H1 (cell line): Measurements from ENCODE around the gene FAM210A. TPM values are rescaled to one million over a fixed set of nuclear protein-coding genes. Genes with fewer than 3 reads are reported as not detected.

Source experiments
- CTCF ChIA-PET: fragments of 300-600 bp; sonication (Branson Sonifier 250); formaldehyde crosslinking; loops from one replicate; lab custom pipeline; 2021; ENCODE audit not compliant: partially characterized antibody; lab: Charles Lee
- POLR2A ChIA-PET: fragments of 300-600 bp; sonication (Branson Sonifier 250); formaldehyde crosslinking; loops from one replicate; lab custom pipeline; 2021; ENCODE audit warnings: inconsistent platforms; ENCODE audit not compliant: partially characterized antibody; lab: Charles Lee
- DNase-seq, 2 experiments: peaks; one replicate each; pipeline versions ENCODE4 v3.0.0 to v3.0.0-alpha.2; 2010 to 2022; ENCODE audit warnings: low spot score in 2 of 2, low read depth in 1 of 2, mixed read lengths in 1 of 2
- FAIRE-seq: peaks from 2 replicates; lab custom pipeline; 2011; peaks lifted over from hg19 to GRCh38; lab: Jason Lieb, UNC
- H2AFZ ChIP-seq: 2 replicates; pipeline ENCODE4 v1.8.1; 2012; ENCODE audit warnings: low read length, inconsistent platforms
- H2AK5ac ChIP-seq: 2 replicates; pipeline ENCODE4 v1.6.1; 2013; ENCODE audit warnings: low read depth, low read length
- H2BK120ac ChIP-seq: replicated peaks from 2 replicates; pipeline ENCODE3; 2013; ENCODE audit warnings: low read depth, low read length, inconsistent platforms
- H2BK12ac ChIP-seq: 2 replicates; pipeline ENCODE4 v1.6.1; 2013; ENCODE audit warnings: low read depth, low read length
- H2BK15ac ChIP-seq: 2 replicates; pipeline ENCODE4 v1.6.1; 2013; ENCODE audit warnings: low read length
- H2BK20ac ChIP-seq: 2 replicates; pipeline ENCODE4 v1.6.1; 2013; ENCODE audit warnings: low read length
- H2BK5ac ChIP-seq: 2 replicates; pipeline ENCODE4 v1.6.1; 2013; ENCODE audit warnings: low read depth, low read length
- H3K14ac ChIP-seq: 2 replicates; pipeline ENCODE4 v1.6.1; 2013; ENCODE audit warnings: inconsistent platforms; ENCODE audit not compliant: insufficient read length
- H3K18ac ChIP-seq: 2 replicates; pipeline ENCODE4 v1.6.1; 2013; ENCODE audit warnings: low read length; ENCODE audit errors: extremely low read depth
- H3K23ac ChIP-seq: 2 replicates; pipeline ENCODE4 v1.6.1; 2013; ENCODE audit warnings: inconsistent platforms; ENCODE audit not compliant: insufficient read length
- H3K23me2 ChIP-seq: 2 replicates; pipeline ENCODE4 v1.6.1; 2013; ENCODE audit warnings: low read depth, low read length
- H3K27ac ChIP-seq: 2 replicates; pipeline ENCODE4 v1.6.1; 2011; ENCODE audit warnings: low read depth, low read length, inconsistent platforms
- H3K27me3 ChIP-seq, 4 experiments: replicated peaks in 1 of 4; 1 replicate in 1 of 4; 2 replicates in 3 of 4; pipeline versions ENCODE4 v1.6.1 to v1.8.1; 2011 to 2013; ENCODE audit warnings: low read length in 3 of 4, mild to moderate bottlenecking in 3 of 4, inconsistent platforms in 2 of 4, mixed read lengths in 2 of 4, moderate library complexity in 1 of 4; ENCODE audit not compliant: control insufficient read depth in 3 of 4, insufficient read depth in 3 of 4; ENCODE audit errors: extremely low read depth in 1 of 4
- H3K36me3 ChIP-seq, 4 experiments: 2 replicates each; pipeline versions ENCODE4 v1.6.1 to v1.8.1; 2011 to 2013; ENCODE audit warnings: mild to moderate bottlenecking in 4 of 4, low read length in 3 of 4, moderate library complexity in 2 of 4, control low read depth in 1 of 4, inconsistent platforms in 1 of 4; ENCODE audit not compliant: insufficient read depth in 4 of 4, control insufficient read depth in 2 of 4
- H3K4ac ChIP-seq: replicated peaks from 2 replicates; pipeline ENCODE3; 2013; ENCODE audit warnings: low read length, low read depth, mixed read lengths, inconsistent platforms; ENCODE audit not compliant: insufficient read length
- H3K4me1 ChIP-seq, 4 experiments: replicated peaks in 1 of 4; 1 replicate in 1 of 4; 2 replicates in 3 of 4; pipeline versions ENCODE4 v1.6.1 to v1.8.1; 2011 to 2013; ENCODE audit warnings: low read length in 3 of 4, inconsistent platforms in 2 of 4, mixed read lengths in 1 of 4; ENCODE audit not compliant: insufficient read depth in 4 of 4, control insufficient read depth in 3 of 4
- H3K4me2 ChIP-seq, 2 experiments: 2 replicates each; pipeline versions ENCODE4 v1.6.1 to v1.8.1; 2011 to 2013; ENCODE audit warnings: low read depth in 2 of 2, low read length in 2 of 2, control low read depth in 1 of 2, inconsistent platforms in 1 of 2, mild to moderate bottlenecking in 1 of 2; ENCODE audit not compliant: insufficient read depth in 1 of 2
- H3K4me3 ChIP-seq, 4 experiments: fragments of 200-600, 300-600 bp in 1 of 4; sonication (generic), shearing (Covaris generic), sonication (Bioruptor Twin) in 1 of 4; 2 replicates each; pipeline versions ENCODE4 v1.5.1 to v1.8.1; 2011 to 2016; ENCODE audit warnings: low read length in 4 of 4, low read depth in 3 of 4, control low read depth in 2 of 4, inconsistent platforms in 2 of 4, mild to moderate bottlenecking in 2 of 4, mixed read lengths in 1 of 4, moderate library complexity in 1 of 4; ENCODE audit not compliant: insufficient read depth in 2 of 4; ENCODE audit errors: extremely low read depth in 1 of 4
- H3K56ac ChIP-seq: replicated peaks from 2 replicates; pipeline ENCODE3; 2013; ENCODE audit warnings: low read depth, mild to moderate bottlenecking, mixed read lengths, low read length, inconsistent platforms; ENCODE audit not compliant: insufficient read length
- H3K79me1 ChIP-seq: 2 replicates; pipeline ENCODE4 v1.6.1; 2013; ENCODE audit warnings: low read depth, low read length, control low read depth
- H3K79me2 ChIP-seq, 2 experiments: 2 replicates each; pipeline versions ENCODE4 v1.6.1 to v1.8.1; 2012 to 2013; ENCODE audit warnings: low read length in 2 of 2, mild to moderate bottlenecking in 2 of 2, inconsistent platforms in 1 of 2; ENCODE audit not compliant: insufficient read depth in 2 of 2, control insufficient read depth in 1 of 2
- H3K9ac ChIP-seq, 4 experiments: replicated peaks in 1 of 4; 1 replicate in 1 of 4; 2 replicates in 3 of 4; pipeline versions ENCODE4 v1.6.1 to v1.8.1; 2011 to 2013; ENCODE audit warnings: low read depth in 3 of 4, low read length in 3 of 4, control low read depth in 2 of 4, mild to moderate bottlenecking in 2 of 4, moderate library complexity in 2 of 4, inconsistent platforms in 1 of 4; ENCODE audit errors: extremely low read depth in 1 of 4
- H3K9me3 ChIP-seq, 2 experiments: 2 replicates each; pipeline versions ENCODE4 v1.6.1 to v1.8.1; 2012 to 2013; ENCODE audit warnings: mild to moderate bottlenecking in 2 of 2, moderate library complexity in 2 of 2, control low read depth in 1 of 2, inconsistent platforms in 1 of 2, low read depth in 1 of 2, low read length in 1 of 2, mixed read lengths in 1 of 2; ENCODE audit not compliant: insufficient read depth in 2 of 2
- H4K20me1 ChIP-seq, 2 experiments: replicated peaks in 1 of 2; 2 replicates each; pipeline versions ENCODE3 to v1.8.1; 2011 to 2013; ENCODE audit warnings: inconsistent platforms in 2 of 2, low read length in 2 of 2, mild to moderate bottlenecking in 1 of 2; ENCODE audit not compliant: insufficient read depth in 2 of 2, control insufficient read depth in 1 of 2
- H4K5ac ChIP-seq: 2 replicates; pipeline ENCODE4 v1.6.1; 2013; ENCODE audit warnings: low read length, low read depth, mixed read lengths, inconsistent platforms; ENCODE audit not compliant: insufficient read length
- H4K8ac ChIP-seq: 2 replicates; pipeline ENCODE4 v1.8.0; 2013; ENCODE audit warnings: mild to moderate bottlenecking, moderate library complexity, low read length, inconsistent platforms; ENCODE audit not compliant: insufficient read depth; ENCODE audit errors: extremely low read depth
- H4K91ac ChIP-seq: replicated peaks from 2 replicates; pipeline ENCODE3; 2013; ENCODE audit warnings: low read length, mixed read lengths, inconsistent platforms; ENCODE audit not compliant: insufficient read length
- CBX8 ChIP-seq: fragments of 300-800, 300-1000 bp; sonication (generic); IDR thresholded peaks from 2 replicates; pipeline ENCODE4 v1.7.1; 2016; ENCODE audit warnings: low read depth, low read length, borderline replicate concordance
- CTCF ChIP-seq, 3 experiments: IDR thresholded peaks; 1 replicate in 2 of 3; 2 replicates in 1 of 3; pipeline versions ENCODE4 v1.5.1 to v1.6.1; 2011; ENCODE audit warnings: low read length in 3 of 3, mild to moderate bottlenecking in 3 of 3, inconsistent platforms in 2 of 3, low read depth in 1 of 3, moderate library complexity in 1 of 3; ENCODE audit not compliant: insufficient read depth in 1 of 3; ENCODE audit errors: control extremely low read depth in 1 of 3
- WGBS, 2 experiments: shearing (Covaris generic) in 1 of 2; methylation state at CpG; one replicate each; pipeline versions ENCODE4 v1.1.6 to v1.1.7; 2013 to 2015; ENCODE audit warnings: low lambda C conversion rate in 2 of 2, mixed read lengths in 2 of 2, inconsistent platforms in 1 of 2, low coverage in 1 of 2, missing lambda C conversion rate in 1 of 2; ENCODE audit not compliant: insufficient replicate concordance in 2 of 2, insufficient coverage in 1 of 2, insufficient read length in 1 of 2; ENCODE audit errors: extremely low coverage in 1 of 2, missing lambda C conversion rate in 1 of 2; 5-methylcytosine and 5-hydroxymethylcytosine counted together
- polyA plus RNA-seq, 7 experiments: library from polyadenylated mRNA; depleted of rRNA in 3 of 7; stranded (reverse) in 5 of 7; unstranded in 2 of 7; fragments of >200 nt in 5 of 7; fragments of 200-250 nt in 2 of 7; gene quantifications; 1 replicate in 5 of 7; 2 replicates in 1 of 7; 4 replicates in 1 of 7; pipeline versions ENCODE4 v1.2.1 to v1.2.3, GENCODE V29; 2011 to 2013; ENCODE audit warnings: missing spikeins in 2 of 7, mixed read lengths in 2 of 7
- total RNA-seq: library from RNA; stranded (reverse); fragmentation: NEBNext Ultra II Directional; extraction: Animal tissue kit (Norgen Biotek cat#: 25700); gene quantifications from 2 replicates; pipeline ENCODE4 v1.2.1, GENCODE V29; 2021

Gene FAM210A
- total and polyA plus RNA-seq, 2 of the 8 experiments (the other 6 are each of a cell fraction or from before 2014, with no cell fraction given): 8.2 to 25.4 TPM

DNA sequence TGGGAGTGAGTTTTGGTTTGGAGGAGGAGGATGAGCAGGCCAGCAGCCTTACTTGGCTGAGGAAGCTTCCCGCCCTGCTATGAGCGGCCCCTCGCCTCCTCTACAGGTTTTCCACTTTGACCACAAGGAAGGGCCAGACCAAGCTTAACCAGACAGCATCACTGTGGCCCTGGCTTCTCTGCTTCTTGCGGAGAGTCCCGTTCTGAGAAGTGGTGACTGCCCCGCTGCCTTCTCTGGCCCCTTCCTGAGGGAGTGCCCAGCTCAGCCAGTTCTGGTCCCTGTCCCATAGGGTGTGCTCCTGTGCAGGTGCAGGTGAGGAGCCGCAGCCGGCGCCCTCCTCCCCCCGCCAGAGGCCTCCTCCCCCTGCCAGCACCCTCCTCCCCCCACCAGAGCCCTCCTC, 101.0 kb downstream of the FAM210A start:
- no peak overlapping the region for H3K4ac ChIP-seq
- ChIA-PET POLR2A (no interaction called here), CTCF (interaction anchor here (1.9 kb wide), 1 partner anchor 68 kb away, joined by 10 read pairs; no protein-coding TSS in a partner anchor)
- H2BK12ac ChIP-seq: no peak overlapping the region
- no peak overlapping the region for H3K4me3 ChIP-seq
- H4K8ac ChIP-seq: no peak overlapping the region
- no peaks in the 10 kb centered on the region for H3K36me3 ChIP-seq
- H3K23me2 ChIP-seq: no peaks in the 10 kb centered on the region
- H3K18ac ChIP-seq: no peak overlapping the region
- H2AK5ac ChIP-seq: no peak overlapping the region
- no peak overlapping the region for H3K14ac ChIP-seq
- 89% methylated on average over 6 of the region's 10 CpGs; no CpG with 5 or more reads in 1 of the 2 experiments for WGBS, 2 experiments
- no peaks in the 10 kb centered on the region for H3K79me2 ChIP-seq
- no peak overlapping the region for H4K91ac ChIP-seq
- H2BK120ac ChIP-seq: no peak overlapping the region
- no peaks in the 10 kb centered on the region for H3K9me3 ChIP-seq
- no peak overlapping the region for H3K4me2 ChIP-seq
- no peak overlapping the region for H2AFZ ChIP-seq
- no peak for DNase-seq
- H4K20me1 ChIP-seq: no peaks in the 10 kb centered on the region
- H3K4me1 ChIP-seq: peaks cover 0 to 5% (median 4%) of the 10 kb centered on the region in 4 experiments; a peak in 4 of 7 replicates
- no peak for FAIRE-seq
- no peak overlapping the region for H3K56ac ChIP-seq
- no peaks in the 10 kb centered on the region; the same call in 1 of the 2 replicates for H3K79me1 ChIP-seq
- no peak overlapping the region for H4K5ac ChIP-seq
- no peaks in the 10 kb centered on the region for H3K27me3 ChIP-seq
- TF ChIP-seq CBX8: no peak
- TF ChIP-seq CTCF (IDR thresholded peaks at IDR 0.05; ENCODE audit: control extremely low read depth in 1 of 3, insufficient read depth in 1 of 3, low read depth in 1 of 3, low read length in 3 of 3): peak in 1 of 3 experiments; percentile 9; a peak in 1 of 4 replicates
- TF ChIP-seq, all 59 proteins: peak for 1
- no peak overlapping the region for H2BK15ac ChIP-seq
- no peak overlapping the region for H3K23ac ChIP-seq
- H2BK20ac ChIP-seq: no peak overlapping the region
- H2BK5ac ChIP-seq: no peak overlapping the region
- no peak overlapping the region for H3K9ac ChIP-seq
- H3K27ac ChIP-seq: no peak overlapping the region
